ENCODE measurements around the gene PLA2G12A. TPM values are rescaled to one million over a fixed set of nuclear protein-coding genes. Genes with fewer than 3 reads are reported as not detected.
A peak's percentile ranks its signal among the peaks of the same experiment; 100 is the strongest.

PLA2G12A gene
- total RNA-seq, 2 experiments from 2014 or later: 9.6 to 10.5 TPM

DNA sequence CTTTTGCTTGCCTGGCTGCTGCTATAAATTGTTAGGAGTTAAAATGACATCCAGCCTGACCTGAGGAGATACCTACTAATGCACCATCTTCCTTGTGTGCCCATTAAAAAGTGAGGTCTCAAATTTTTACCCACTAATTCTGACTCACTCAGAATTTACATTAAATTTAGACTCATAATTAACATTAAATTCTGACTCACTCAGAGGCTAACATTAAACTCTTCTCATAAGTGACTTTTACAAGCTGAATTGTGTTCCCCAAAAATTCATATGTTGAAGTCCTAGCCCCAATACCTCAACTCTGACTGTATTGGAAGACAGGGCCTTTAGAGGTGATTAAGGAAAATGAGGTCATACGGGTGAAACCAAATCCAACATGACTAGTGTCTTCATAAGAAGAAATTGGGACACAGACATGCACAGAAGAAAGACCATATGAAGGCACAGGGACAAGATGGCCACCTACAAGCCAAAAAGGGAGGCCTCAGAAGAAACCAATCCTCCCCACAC lies 38.4 kb downstream of the PLA2G12A start:
- Mint-ChIP-seq H3K27me3 (no peaks in the 10 kb centered on the region), H3K36me3 (ENCODE audit: low read depth) (peaks cover 84% of the 10 kb centered on the region), H3K4me1 (ENCODE audit: low read depth) (peaks cover 48% of the 10 kb centered on the region), H3K4me3 (peak overlapping the region; percentile 68), H3K27ac (peak overlapping the region; percentile 89), H3K9me3 (no peaks in the 10 kb centered on the region)
- TF ChIP-seq, protein P1, sequence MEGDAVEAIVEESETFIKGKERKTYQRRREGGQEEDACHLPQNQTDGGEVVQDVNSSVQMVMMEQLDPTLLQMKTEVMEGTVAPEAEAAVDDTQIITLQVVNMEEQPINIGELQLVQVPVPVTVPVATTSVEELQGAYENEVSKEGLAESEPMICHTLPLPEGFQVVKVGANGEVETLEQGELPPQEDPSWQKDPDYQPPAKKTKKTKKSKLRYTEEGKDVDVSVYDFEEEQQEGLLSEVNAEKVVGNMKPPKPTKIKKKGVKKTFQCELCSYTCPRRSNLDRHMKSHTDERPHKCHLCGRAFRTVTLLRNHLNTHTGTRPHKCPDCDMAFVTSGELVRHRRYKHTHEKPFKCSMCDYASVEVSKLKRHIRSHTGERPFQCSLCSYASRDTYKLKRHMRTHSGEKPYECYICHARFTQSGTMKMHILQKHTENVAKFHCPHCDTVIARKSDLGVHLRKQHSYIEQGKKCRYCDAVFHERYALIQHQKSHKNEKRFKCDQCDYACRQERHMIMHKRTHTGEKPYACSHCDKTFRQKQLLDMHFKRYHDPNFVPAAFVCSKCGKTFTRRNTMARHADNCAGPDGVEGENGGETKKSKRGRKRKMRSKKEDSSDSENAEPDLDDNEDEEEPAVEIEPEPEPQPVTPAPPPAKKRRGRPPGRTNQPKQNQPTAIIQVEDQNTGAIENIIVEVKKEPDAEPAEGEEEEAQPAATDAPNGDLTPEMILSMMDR (IDR thresholded peaks at IDR 0.05): no peak
- CTCF ChIA-PET: interaction anchor here (0.7 kb wide), 1 partner anchor 11 kb away, joined by 3 read pairs; the partner anchor contains the start of gene CASP6
- Histone ChIP-seq H3K4me1 (ENCODE audit: insufficient read depth, low read length) (peaks cover 20% of the 10 kb centered on the region), H3K4me3 (ENCODE audit: low read length) (no peak overlapping the region), H3K36me3 (ENCODE audit: insufficient read depth, low read length) (peaks cover 48% of the 10 kb centered on the region), H3K27ac (ENCODE audit: low read depth in 1 of 2, low read length in 2 of 2) (peak overlapping the region; percentile 36 to 52), H3K9me3 (ENCODE audit: control insufficient read depth in 1 of 2, insufficient read depth in 1 of 2, low read length in 2 of 2) (no peaks in the 10 kb centered on the region), H3K27me3 (ENCODE audit: control insufficient read depth in 1 of 2, insufficient read depth in 2 of 2, low read length in 2 of 2) (no peaks in the 10 kb centered on the region)
- POLR2A ChIA-PET: interaction anchor here (0.6 to 2.9 kb wide), 9 partner anchors 10 to 258 kb away, joined by 3 to 17 read pairs (median 4); partner anchors contain the start of genes CASP6 and SEC24B
- no peak for ATAC-seq (ENCODE audit: poor library complexity)
- intact Hi-C loops (cut with DNase I, micrococcal nuclease): no loop called here
- DNase-seq: peak in 1 of 14 experiments; percentile 14

DNA sequence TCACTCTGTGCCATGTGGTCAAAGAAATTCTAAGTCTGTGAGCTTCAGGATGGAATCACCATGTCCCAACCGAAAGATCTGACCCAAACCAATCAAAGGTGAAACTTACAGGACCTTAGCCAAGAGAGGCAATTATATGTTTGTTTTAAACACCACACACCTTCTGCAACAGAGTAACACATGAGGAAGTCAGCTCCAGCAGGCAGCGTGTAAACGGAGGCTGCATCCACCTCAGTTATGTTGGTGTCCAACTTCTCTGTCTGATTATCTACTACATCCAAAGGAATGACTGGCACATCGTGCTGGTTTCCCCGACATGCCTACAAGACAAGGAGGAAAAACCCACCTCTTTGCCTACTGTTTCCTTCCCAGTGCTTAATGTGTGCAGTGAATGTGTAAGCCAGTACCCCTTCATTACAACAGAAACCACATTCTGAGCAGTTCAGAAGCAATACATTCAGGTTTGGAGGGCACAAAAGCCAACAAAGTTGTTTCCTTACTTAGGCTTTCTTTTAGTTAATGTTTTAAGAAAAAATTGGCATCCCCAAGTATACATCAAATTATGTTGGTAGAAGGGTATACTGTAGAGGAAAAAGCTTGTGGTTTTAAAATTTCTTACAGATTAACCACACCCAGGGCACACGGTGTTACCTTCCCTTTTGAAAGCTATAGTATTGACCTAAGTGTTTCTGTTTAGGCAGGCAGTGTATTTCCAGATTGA lies 39.0 kb downstream of the PLA2G12A start:
- TF ChIP-seq, protein P1 (IDR thresholded peaks at IDR 0.05): no peak
- H3K9me3 ChIP-seq (ENCODE audit: control insufficient read depth in 1 of 2, insufficient read depth in 1 of 2, low read length in 2 of 2): no peaks in the 10 kb centered on the region
- DNase-seq (peak in 4 of 14 experiments; percentile 15 to 73 (median 32)), ATAC-seq (ENCODE audit: poor library complexity) (peak; percentile 88)
- intact Hi-C loops (cut with DNase I, micrococcal nuclease): no loop called here
- H3K27me3 ChIP-seq (ENCODE audit: control insufficient read depth in 1 of 2, insufficient read depth in 2 of 2, low read length in 2 of 2): no peaks in the 10 kb centered on the region
- no peak overlapping the region for H3K4me3 ChIP-seq (ENCODE audit: low read length)
- H3K4me3 Mint-ChIP-seq: peak overlapping the region; percentile 68
- ChIA-PET POLR2A (interaction anchor here (0.6 to 2.9 kb wide), 8 partner anchors 10 to 258 kb away, joined by 3 to 17 read pairs (median 5); partner anchors contain the start of genes CASP6 and SEC24B), CTCF (interaction anchor here (0.7 to 1.2 kb wide), 2 partner anchors 12 kb away, joined by 3 read pairs; partner anchors contain the start of gene CASP6)
- peaks cover 84% of the 10 kb centered on the region for H3K36me3 Mint-ChIP-seq (ENCODE audit: low read depth)
- H3K36me3 ChIP-seq (ENCODE audit: insufficient read depth, low read length): peaks cover 54% of the 10 kb centered on the region
- H3K27ac ChIP-seq (ENCODE audit: low read depth in 1 of 2, low read length in 2 of 2): peak overlapping the region; percentile 36 to 52
- no peaks in the 10 kb centered on the region for H3K27me3 Mint-ChIP-seq
- H3K27ac Mint-ChIP-seq: peak overlapping the region; percentile 89
- H3K4me1 ChIP-seq (ENCODE audit: insufficient read depth, low read length): peaks cover 20% of the 10 kb centered on the region
- no peaks in the 10 kb centered on the region for H3K9me3 Mint-ChIP-seq
- H3K4me1 Mint-ChIP-seq (ENCODE audit: low read depth): peaks cover 42% of the 10 kb centered on the region

DNA sequence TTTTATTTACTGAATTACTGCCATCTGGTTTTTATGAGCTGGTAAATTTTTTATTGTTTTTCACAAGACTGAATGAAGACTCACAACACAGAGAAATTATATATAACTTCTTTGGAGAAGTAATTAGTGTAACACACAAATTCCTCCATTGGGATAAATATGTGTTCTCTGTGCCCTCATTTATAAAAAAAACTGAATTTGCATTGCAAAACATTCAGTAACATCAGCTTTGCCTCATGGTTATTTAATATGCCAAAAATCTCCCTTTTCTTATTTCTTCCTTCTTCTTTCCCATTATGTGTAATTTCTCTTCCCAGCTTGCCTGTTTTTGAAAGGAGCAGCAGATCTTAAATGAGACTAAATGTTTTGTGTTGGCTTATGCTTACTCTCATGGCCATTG lies 45.1 kb downstream of the PLA2G12A start:
- Histone ChIP-seq H3K4me3 (ENCODE audit: low read length) (no peak overlapping the region), H3K9me3 (ENCODE audit: control insufficient read depth in 1 of 2, insufficient read depth in 1 of 2, low read length in 2 of 2) (no peaks in the 10 kb centered on the region), H3K36me3 (ENCODE audit: insufficient read depth, low read length) (peaks cover 65% of the 10 kb centered on the region), H3K27ac (ENCODE audit: low read depth in 1 of 2, low read length in 2 of 2) (no peak overlapping the region), H3K27me3 (ENCODE audit: control insufficient read depth in 1 of 2, insufficient read depth in 2 of 2, low read length in 2 of 2) (no peaks in the 10 kb centered on the region), H3K4me1 (ENCODE audit: insufficient read depth, low read length) (no peaks in the 10 kb centered on the region)
- DNase-seq (no peak), ATAC-seq (ENCODE audit: poor library complexity) (no peak)
- Mint-ChIP-seq H3K4me3 (no peak overlapping the region), H3K4me1 (ENCODE audit: low read depth) (peaks cover 29% of the 10 kb centered on the region), H3K27me3 (no peaks in the 10 kb centered on the region), H3K9me3 (no peaks in the 10 kb centered on the region), H3K36me3 (ENCODE audit: low read depth) (peaks cover 92% of the 10 kb centered on the region), H3K27ac (peak overlapping the region; percentile 56)
- ChIA-PET POLR2A (interaction anchor here (2.0 kb wide), 1 partner anchor 125 kb away, joined by 5 read pairs; the partner anchor contains the start of gene MCUB), CTCF (no interaction called here)
- intact Hi-C loops (cut with DNase I, micrococcal nuclease): no loop called here
- TF ChIP-seq, protein P1 (IDR thresholded peaks at IDR 0.05): no peak

All from CD4-positive, alpha-beta T cell (primary cell).